ENCODE data around the gene PTPRD.

- TF ChIP-seq CTCF (IDR thresholded peaks at IDR 0.05; ENCODE audit: insufficient read depth, low read length, poor library complexity, severe bottlenecking), result no peak
- no peak for TF ChIP-seq EZH2phosphoT487 (conservative IDR thresholded peaks at IDR 0.05; ENCODE audit: low read length)
Observed at GRCh38 chr9:8815931-8816330, 1796.9 kb downstream of the PTPRD start.
